Suprapubic skin (tissue), 4 donors: ENCODE measurements around the gene OCIAD1.

ENCODE experiments used
- CTCF ChIP-seq, 2 donors: fragments of 200-600 bp in 1 of 2; fragments of 450-650 bp in 1 of 2; sonication (generic) in 1 of 2; IDR thresholded peaks; one replicate each; pipeline ENCODE4 v1.5.1; 2016 to 2019; ENCODE audit warnings: antibody characterized with exemption in 2 of 2, mild to moderate bottlenecking in 1 of 2, moderate library complexity in 1 of 2
- POLR2A ChIP-seq, 2 donors: fragments of 450-650 bp; IDR thresholded peaks; one replicate each; pipeline ENCODE4 v1.6.1; 2017; ENCODE audit warnings: antibody characterized with exemption in 2 of 2, mild to moderate bottlenecking in 2 of 2, moderate library complexity in 2 of 2
- POLR2AphosphoS5 ChIP-seq, 3 donors: sonication (generic); formaldehyde crosslinking; IDR thresholded peaks; one replicate each; pipeline ENCODE4 v1.6.1; 2017; ENCODE audit warnings: antibody characterized with exemption in 3 of 3

DNA sequence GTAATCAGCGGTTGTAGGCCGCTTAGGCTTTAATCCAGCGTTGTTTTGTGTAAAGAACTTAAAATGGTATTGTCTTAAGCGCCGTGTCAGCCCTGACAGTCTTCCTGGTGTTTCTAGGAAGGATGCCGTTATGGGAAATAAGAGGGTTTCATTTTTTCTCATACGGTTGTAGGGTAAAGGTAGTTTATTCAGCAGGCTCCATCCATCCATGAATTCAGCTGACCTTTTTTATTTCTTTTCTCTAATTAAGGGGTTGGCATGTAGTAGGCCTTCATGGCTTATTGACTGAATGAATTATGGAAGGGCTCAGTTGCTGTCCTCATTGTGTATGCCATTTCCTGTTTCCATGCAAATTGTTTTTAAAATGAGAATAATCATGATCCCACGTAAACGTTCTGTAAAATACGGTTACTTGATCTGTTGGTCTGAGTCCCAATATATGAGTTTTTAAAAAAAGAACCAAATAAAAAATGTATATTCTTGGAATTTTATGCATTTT is 693 bp downstream of the OCIAD1 start:
- TF ChIP-seq POLR2A (IDR thresholded peaks at IDR 0.05) (no peak), CTCF (IDR thresholded peaks at IDR 0.05) (no peak), POLR2AphosphoS5 (IDR thresholded peaks at IDR 0.05) (no peak)
